ENCODE data around the gene ECHS1.

GRCh38 chr10:133318494-133319127 lies 54.5 kb downstream of the ECHS1 start:
- TF ChIP-seq, protein P1, sequence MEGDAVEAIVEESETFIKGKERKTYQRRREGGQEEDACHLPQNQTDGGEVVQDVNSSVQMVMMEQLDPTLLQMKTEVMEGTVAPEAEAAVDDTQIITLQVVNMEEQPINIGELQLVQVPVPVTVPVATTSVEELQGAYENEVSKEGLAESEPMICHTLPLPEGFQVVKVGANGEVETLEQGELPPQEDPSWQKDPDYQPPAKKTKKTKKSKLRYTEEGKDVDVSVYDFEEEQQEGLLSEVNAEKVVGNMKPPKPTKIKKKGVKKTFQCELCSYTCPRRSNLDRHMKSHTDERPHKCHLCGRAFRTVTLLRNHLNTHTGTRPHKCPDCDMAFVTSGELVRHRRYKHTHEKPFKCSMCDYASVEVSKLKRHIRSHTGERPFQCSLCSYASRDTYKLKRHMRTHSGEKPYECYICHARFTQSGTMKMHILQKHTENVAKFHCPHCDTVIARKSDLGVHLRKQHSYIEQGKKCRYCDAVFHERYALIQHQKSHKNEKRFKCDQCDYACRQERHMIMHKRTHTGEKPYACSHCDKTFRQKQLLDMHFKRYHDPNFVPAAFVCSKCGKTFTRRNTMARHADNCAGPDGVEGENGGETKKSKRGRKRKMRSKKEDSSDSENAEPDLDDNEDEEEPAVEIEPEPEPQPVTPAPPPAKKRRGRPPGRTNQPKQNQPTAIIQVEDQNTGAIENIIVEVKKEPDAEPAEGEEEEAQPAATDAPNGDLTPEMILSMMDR (conservative IDR thresholded peaks at IDR 0.05 in 1 of 2, IDR thresholded peaks at IDR 0.05 in 1 of 2; ENCODE audit: extremely low read depth in 1 of 2, insufficient read depth in 1 of 2, low read depth in 1 of 2, low read length in 2 of 2), result peak; percentile 58 to 79
- no peak for TF ChIP-seq EZH2 (IDR thresholded peaks at IDR 0.05; ENCODE audit: borderline replicate concordance, low read length)
